Measurements from ENCODE around the gene ATP8B3. TPM values are rescaled to one million over a fixed set of nuclear protein-coding genes. Genes with fewer than 3 reads are reported as not detected.

ATP8B3 gene
- total and polyA plus RNA-seq, 10 donors, result 1.9 to 10.1 (median 5.6) TPM

- DNase-seq, result no peak
- Histone ChIP-seq H3K36me3 (no peaks in the 10 kb centered on the region), H3K27ac (no peak overlapping the region), H3K9me3 (no peaks in the 10 kb centered on the region), H3K27me3 (replicated peaks in 1 of 7) (peaks cover 21 to 96% (median 91%) of the 10 kb centered on the region in 7 donors), H3K4me1 (peaks cover 0 to 67% (median 39%) of the 10 kb centered on the region in 6 donors), H3K4me3 (no peak overlapping the region)
- WGBS, 5 donors, result 2 to 10% (median 4%) methylated on average over 28 to 43 of the region's 43 CpGs
- TF ChIP-seq CTCF (IDR thresholded peaks at IDR 0.05 in 8 of 11, conservative IDR thresholded peaks at IDR 0.05 in 3 of 11) (no peak), POLR2AphosphoS5 (IDR thresholded peaks at IDR 0.05) (no peak), POLR2A (IDR thresholded peaks at IDR 0.05) (no peak)
- intact Hi-C loops (cut with DNase I; ENCODE audit: low total_unique reads), result no loop called here
These were observed 56.5 kb downstream of the ATP8B3 start for GRCh38 chr19:1755467-1756171.

- WGBS, 5 donors, result 2 to 6% (median 3%) methylated on average over 23 to 80 of the region's 80 CpGs
- Histone ChIP-seq H3K4me3 (peak overlapping the region in 1 of 8 donors; percentile 9), H3K27me3 (replicated peaks in 1 of 7) (peaks cover 25 to 96% (median 91%) of the 10 kb centered on the region in 7 donors), H3K36me3 (no peaks in the 10 kb centered on the region), H3K4me1 (peaks cover 2 to 74% (median 45%) of the 10 kb centered on the region in 6 donors), H3K27ac (no peak overlapping the region), H3K9me3 (no peaks in the 10 kb centered on the region)
- intact Hi-C loops (cut with DNase I; ENCODE audit: low total_unique reads), result no loop called here
- no peak for TF ChIP-seq POLR2A (IDR thresholded peaks at IDR 0.05)
- peak in 1 of 11 experiments; percentile 13 for TF ChIP-seq CTCF (IDR thresholded peaks at IDR 0.05 in 8 of 11, conservative IDR thresholded peaks at IDR 0.05 in 3 of 11)
- TF ChIP-seq POLR2AphosphoS5 (IDR thresholded peaks at IDR 0.05), result no peak
- DNase-seq, result no peak
These were observed 57.2 kb downstream of the ATP8B3 start for GRCh38 chr19:1754636-1755466.

GRCh38 chr19:1754018-1754635 is 57.9 kb downstream of the ATP8B3 start:
- TF ChIP-seq POLR2AphosphoS5 (IDR thresholded peaks at IDR 0.05), result no peak
- no peak for DNase-seq
- Histone ChIP-seq H3K9me3 (no peaks in the 10 kb centered on the region), H3K4me3 (peak overlapping the region in 1 of 8 donors; percentile 19), H3K27me3 (replicated peaks in 1 of 7) (peaks cover 32 to 96% (median 91%) of the 10 kb centered on the region in 7 donors), H3K4me1 (peaks cover 7 to 82% (median 52%) of the 10 kb centered on the region in 6 donors), H3K27ac (no peak overlapping the region), H3K36me3 (no peaks in the 10 kb centered on the region)
- intact Hi-C loops (cut with DNase I; ENCODE audit: low total_unique reads), result no loop called here
- WGBS, 5 donors, result 0 to 6% (median 2%) methylated on average over 24 to 105 of the region's 105 CpGs

- WGBS, 5 donors, result 1 to 5% (median 4%) methylated on average over 43 to 77 of the region's 77 CpGs
- H3K27me3 ChIP-seq (replicated peaks in 1 of 7), result peaks cover 37 to 96% (median 91%) of the 10 kb centered on the region in 7 donors
- intact Hi-C loops (cut with DNase I; ENCODE audit: low total_unique reads), result no loop called here
These were observed 59.0 kb downstream of the ATP8B3 start, which contains the start of gene ONECUT3 for GRCh38 chr19:1752757-1753728. ONECUT3 (plus strand) TSS chr19:1753506; CDS start chr19:1753663, 157 bp downstream.

More at GRCh38 chr19:1752757-1753728, 59.0 kb downstream of the ATP8B3 start, which contains the start of gene ONECUT3:
- Histone ChIP-seq H3K9me3 (no peaks in the 10 kb centered on the region), H3K27ac (no peak within 1 kb of the TSS), H3K36me3 (no peaks in the 10 kb centered on the region), H3K4me3 (peak within 1 kb of the TSS in 1 of 8 donors; percentile 41), H3K4me1 (peaks cover 17 to 87% (median 63%) of the 10 kb centered on the region in 6 donors)
- DNase-seq, result no peak
- TF ChIP-seq POLR2AphosphoS5 (IDR thresholded peaks at IDR 0.05) (no peak), CTCF (IDR thresholded peaks at IDR 0.05 in 8 of 11, conservative IDR thresholded peaks at IDR 0.05 in 3 of 11) (no peak), POLR2A (IDR thresholded peaks at IDR 0.05) (no peak)

All from spleen (tissue), 11 donors.